DLD1 (cell line): Measurements from ENCODE around the gene DOCK2.

Experiments
- in situ Hi-C: cut with HindIII; loops from 2 replicates; pipeline ENCODE4 v1.10.0; 2017; ENCODE audit warnings: low sequenced_read_pairs

DOCK2 gene

DNA sequence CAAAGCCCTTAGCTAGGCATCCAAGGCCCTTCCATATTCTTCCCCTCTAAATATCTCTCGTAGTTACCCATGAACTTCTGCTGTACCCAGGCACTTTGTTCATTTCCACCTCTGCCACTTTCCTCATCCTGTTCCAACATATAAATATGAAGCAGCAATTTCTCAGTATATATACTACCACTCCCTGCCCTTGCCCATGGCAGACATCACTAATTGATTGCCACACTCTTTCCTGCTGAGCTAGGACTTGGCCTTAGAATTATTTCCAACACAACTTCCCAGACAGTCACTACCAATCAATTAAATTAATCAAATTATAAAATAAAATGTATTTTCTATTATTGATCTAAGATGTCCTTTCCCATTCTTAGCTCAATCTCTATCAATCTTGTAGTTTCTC, 334.7 kb downstream of the DOCK2 start:
- in situ Hi-C loops: no loop called here

DNA sequence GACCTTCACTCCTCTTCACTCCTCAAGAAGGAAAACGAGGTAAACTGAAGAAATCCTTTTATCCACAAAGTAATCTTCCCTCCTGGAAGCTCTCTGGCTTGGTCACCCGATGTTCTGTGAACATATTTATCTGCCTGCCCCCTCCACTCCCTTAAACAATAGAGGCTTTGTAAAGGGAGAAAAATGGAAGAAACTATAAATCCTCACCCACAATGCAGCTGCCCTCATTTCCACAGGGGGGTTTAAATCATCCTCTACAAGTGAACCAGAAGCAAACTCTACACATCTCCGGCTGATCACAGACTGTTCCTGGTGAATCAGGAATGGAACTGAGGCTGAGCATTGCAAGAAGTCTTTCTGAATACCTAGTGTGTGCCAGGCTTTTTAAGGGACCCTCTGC, 336.0 kb downstream of the DOCK2 start:
- in situ Hi-C loops: no loop called here

DNA sequence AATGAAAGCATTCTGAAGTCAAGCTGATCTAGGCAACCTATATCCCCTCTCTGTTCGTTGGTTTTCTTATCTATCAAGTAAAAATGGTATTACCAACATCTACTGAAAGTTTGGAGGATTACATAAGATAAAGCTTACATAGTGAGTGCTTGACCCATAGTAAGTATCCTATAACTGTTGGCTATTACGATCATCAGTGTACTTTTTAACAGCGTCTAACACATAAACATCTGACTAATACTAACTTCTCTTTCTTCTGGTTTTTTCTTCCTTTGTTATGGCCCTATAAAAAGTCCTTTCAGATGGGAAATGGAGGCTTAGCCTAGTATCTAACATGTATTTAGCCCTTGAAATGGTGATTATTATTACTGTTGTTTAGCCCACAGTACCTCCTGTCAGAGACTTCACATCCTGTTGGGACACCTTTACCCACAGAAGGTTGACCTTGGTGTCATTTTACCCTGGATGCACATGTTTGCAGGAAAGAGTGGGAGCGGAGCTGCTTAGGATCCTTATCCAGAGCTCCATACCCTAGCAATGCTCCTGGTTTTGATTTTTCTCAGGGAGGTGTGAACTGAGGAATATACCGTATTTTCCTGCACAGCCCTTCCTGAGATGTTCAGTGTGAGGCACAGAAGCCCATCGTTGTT, 337.2 kb downstream of the DOCK2 start:
- in situ Hi-C loops: no loop called here

DNA sequence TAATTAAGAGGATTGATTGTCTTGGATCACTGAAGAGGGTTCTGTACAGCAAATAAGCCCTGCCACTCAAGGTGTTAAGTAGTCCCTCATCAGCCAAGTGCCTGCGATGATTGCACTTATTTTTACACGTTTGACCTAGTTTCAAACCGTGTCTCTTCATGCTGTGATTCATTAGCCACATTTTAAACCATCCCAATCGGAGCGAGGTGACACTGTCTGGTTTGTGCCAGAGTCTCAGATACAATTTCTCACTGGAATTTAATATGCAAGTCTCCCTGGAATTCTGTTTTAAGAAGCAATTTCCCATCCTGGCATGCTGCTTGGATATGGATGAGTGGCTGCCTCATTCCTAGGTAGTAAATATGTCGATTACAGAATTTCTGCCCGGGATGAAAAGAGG, 341.6 kb downstream of the DOCK2 start:
- in situ Hi-C loops: no loop called here

GRCh38 chr5:169979871-169980270, 342.8 kb downstream of the DOCK2 start:
- in situ Hi-C loops: no loop called here

GRCh38 chr5:169980418-169981053, 343.5 kb downstream of the DOCK2 start, which contains the start of gene INSYN2B:
Gene INSYN2B, minus strand, starts transcription at chr5:169980495. Its CDS starts 96,597 bp downstream, at chr5:169883898.
- in situ Hi-C loops: no loop called here

DNA sequence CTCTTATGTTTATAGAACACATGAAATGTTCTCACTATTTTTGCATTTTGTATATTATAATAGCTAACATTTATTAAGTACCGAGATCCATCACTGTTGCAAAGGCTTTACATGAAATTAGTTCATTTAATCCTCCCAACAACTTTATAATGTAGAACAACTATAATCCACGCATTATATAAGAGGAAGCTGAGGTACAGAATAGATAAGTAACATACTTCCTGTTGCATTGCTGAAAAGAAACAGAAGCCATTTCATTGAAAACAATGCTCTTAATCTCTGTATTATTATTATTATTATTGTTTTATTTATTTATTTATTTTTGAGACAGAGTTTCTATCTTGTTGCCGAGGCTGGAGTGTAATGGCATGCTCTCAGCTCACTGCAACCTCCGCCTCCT, 351.1 kb downstream of the DOCK2 start:
- in situ Hi-C loops: no loop called here

GRCh38 chr5:169988947-169989346, 351.9 kb downstream of the DOCK2 start:
- in situ Hi-C loops: no loop called here

- in situ Hi-C loops: no loop called here
These were observed 352.3 kb downstream of the DOCK2 start for GRCh38 chr5:169989365-169989764.

DNA sequence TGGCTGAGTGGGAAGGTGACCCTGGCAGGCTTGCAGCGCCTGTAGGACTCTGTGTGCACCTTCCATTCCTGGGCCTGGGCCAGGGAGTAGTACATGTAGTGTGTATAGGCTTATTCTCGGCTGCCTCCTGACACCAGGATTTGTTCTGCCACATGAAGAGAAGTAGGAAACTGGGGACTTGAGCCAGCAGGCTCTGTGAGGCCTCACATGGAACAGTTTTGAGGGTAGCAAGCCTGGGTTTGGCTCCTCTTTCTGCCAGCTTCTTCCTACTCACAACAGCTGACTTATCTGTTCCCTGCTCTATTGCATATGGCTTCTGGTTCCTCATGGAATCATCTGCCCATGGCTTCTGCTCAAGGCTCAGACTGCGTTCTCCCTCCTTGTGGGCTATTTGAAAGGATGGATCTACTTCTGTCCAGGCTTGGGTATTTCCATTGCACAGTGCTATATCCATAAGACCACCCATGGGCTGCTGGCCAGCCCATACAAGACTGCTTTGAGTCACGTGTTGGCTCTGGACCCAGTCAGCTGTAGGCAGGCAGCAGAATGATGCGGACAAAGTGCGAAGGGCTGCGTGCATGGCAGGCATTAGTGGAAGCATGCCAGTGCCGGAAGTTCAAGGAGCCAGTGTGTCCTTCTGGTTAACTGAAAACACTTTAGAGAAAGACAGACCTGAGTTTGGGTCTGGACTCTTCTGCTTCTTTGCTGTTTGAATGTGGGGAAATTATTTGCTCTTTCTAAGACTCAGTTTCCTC, 354.2 kb downstream of the DOCK2 start:
- in situ Hi-C loops: no loop called here

GRCh38 chr5:169992789-169993484, 355.9 kb downstream of the DOCK2 start:
- in situ Hi-C loops: no loop called here

DNA sequence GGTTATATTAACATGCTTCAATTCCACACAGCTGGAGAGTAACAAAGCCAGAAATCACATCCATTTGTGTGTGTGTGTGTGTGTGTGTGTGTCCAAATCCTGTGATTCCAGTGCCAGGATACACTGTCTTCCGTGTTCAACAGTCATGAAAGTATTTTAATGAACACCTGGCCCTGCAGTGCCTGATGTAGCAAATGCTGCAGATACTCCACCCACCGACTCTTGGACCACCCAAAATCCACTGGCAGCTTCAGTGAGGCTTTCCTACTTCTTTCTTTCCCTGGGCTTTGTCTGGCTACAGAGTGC, 356.4 kb downstream of the DOCK2 start:
- in situ Hi-C loops: no loop called here

DNA sequence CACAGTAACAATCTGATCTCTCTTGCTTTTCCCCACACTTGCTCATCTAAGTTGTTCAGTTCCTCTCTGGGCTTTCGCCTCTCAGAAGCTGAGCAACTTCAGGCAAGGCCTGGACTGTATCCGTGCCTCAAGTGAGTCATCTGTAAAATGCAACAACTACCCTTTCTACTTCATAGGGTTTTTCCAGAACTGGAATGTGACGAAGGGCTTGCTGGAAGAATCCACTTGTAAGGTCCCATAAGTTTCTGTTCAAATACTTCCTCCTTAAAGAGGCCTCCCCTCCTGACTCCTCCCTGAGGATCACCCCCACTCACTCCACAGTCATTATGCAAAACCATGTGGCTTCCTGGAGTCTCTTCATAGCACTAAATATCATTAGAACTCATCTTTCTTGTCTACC, 360.7 kb downstream of the DOCK2 start:
- in situ Hi-C loops: no loop called here

GRCh38 chr5:169999621-170000020, 362.5 kb downstream of the DOCK2 start:
- in situ Hi-C loops: no loop called here

- in situ Hi-C loops: no loop called here
These were observed 363.1 kb downstream of the DOCK2 start for GRCh38 chr5:170000155-170000554.

GRCh38 chr5:170006021-170006420, 368.9 kb downstream of the DOCK2 start:
- in situ Hi-C loops: no loop called here

- in situ Hi-C loops: no loop called here
These were observed 371.3 kb downstream of the DOCK2 start for GRCh38 chr5:170008376-170008775.

DNA sequence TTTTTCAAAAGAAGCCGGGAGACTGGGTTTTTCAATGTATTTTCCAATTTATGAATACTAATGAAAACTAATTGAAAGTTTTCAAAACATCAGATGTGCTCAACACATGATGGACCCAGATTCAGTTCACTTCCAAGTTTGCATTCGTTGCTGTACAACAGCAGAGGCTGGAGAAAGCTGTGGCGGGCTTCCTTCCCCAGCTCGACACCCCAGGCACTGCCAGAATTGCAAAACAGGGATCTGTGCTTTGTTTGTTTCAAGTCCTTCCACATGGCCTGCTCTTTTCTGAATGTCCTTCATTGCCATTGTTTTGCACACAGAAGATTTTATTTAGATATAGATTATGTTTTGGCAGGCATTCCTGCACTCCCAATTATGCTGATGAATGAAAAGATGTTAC, 373.5 kb downstream of the DOCK2 start:
- in situ Hi-C loops: no loop called here

DNA sequence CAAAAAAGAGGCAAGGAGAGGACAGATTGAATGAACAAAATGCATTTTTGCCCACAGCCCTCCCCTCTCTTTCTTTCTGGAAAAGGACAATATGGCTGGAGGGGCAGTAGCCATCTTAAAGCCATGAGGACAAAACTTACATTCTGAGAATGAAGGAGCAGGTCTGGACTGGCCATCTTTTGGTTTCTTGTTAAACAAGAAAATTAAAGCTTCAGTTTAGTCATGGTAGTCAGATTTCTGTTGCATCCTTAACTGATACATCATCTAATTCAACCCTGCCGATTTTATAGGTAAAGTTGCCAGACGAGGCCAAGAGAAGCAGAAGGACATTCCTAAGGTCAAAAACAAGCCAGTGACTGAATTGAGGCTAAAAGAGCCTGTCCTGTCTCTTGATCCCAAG, 374.7 kb downstream of the DOCK2 start:
- in situ Hi-C loops: no loop called here

DNA sequence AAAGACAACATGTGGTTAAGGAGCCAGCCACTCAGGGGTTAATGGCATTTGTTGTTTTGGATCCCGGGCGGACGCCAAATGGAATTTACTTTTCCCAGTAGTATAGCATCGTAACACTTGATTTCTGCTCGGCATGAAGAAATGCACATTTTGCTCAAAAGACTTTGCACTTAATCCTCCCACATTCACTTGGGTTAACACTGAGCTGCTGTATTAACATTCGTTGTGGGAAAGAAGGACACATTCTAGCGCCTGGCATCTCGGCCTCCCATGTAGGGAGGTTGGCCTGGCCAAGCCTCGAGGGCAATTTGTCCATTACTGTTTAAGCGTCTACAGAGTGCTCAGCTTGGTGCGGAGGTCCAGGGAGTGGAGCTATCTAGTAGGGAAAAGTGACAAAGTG, 375.5 kb downstream of the DOCK2 start:
- in situ Hi-C loops: no loop called here

GRCh38 chr5:170020423-170020822, 383.3 kb downstream of the DOCK2 start:
- in situ Hi-C loops: no loop called here

DNA sequence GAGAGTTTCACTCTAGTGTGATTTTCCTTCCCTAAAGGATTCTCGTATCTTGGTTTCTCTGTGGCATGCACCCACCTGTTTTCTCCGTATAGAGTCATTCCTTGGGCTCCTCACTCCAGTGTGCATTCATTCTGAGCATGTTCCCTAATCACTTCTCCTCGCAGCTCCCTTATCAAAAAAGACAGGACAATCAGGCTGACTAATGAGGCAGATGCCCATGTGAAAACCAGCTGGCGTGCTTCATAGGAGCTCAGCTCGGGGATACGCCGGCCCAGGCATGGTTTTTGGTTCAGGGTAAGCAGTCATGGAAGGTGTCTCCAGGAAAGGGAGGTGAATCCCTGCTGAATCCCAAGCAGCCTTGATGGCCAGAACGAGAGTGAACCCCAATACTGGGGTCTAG, 384.4 kb downstream of the DOCK2 start:
- in situ Hi-C loops: no loop called here
